GM12878 (cell line): ENCODE results near the gene COPB1. TPM values are rescaled to one million over a fixed set of nuclear protein-coding genes. Genes with fewer than 3 reads are reported as not detected.

Experiments
- ATAC-seq: fragments of 200-7000 bp; cut with Tn5 transposase; 3 replicates; pipeline ENCODE4 v1.9.1; 2020; ENCODE audit warnings: mild to moderate bottlenecking, moderate library complexity
- BruUV-seq: library from RNA; stranded (reverse); fragments of 400-500 nt; replicated peaks from 2 replicates; lab custom pipeline; 2021; lab: Mats Ljungman, UMichigan
- CTCF ChIA-PET: fragments of 300-600 bp; sonication (Branson Sonifier 250); formaldehyde crosslinking; extraction: SDS; loops from one replicate; lab custom pipeline; 2021; ENCODE audit warnings: inconsistent platforms; lab: Yijun Ruan, JAX
- POLR2A ChIA-PET: fragments of 350-600 bp; formaldehyde crosslinking; extraction: SDS; loops from one replicate; lab custom pipeline; 2021; ENCODE audit warnings: inconsistent platforms; lab: Charles Lee
- RAD21 ChIA-PET: fragments of 300-600 bp; sonication (Branson Sonifier 250); formaldehyde crosslinking; loops from one replicate; lab custom pipeline; 2023; ENCODE audit warnings: antibody characterized with exemption; ENCODE audit not compliant: unreplicated experiment; lab: Charles Lee
- SMC1A ChIA-PET: fragments of 300-600 bp; sonication (Branson Sonifier 250); formaldehyde crosslinking; loops from one replicate; lab custom pipeline; 2023; ENCODE audit not compliant: unreplicated experiment, uncharacterized antibody; lab: Charles Lee
- DNase-seq: peaks from one replicate; pipeline ENCODE4 v3.0.0-alpha.2; 2011; ENCODE audit warnings: low read depth, low spot score
- FAIRE-seq: peaks from 3 replicates; lab custom pipeline; 2011; peaks lifted over from hg19 to GRCh38; lab: Jason Lieb, UNC
- H2AFZ ChIP-seq: 2 replicates; pipeline ENCODE4 v1.6.0; 2011; ENCODE audit warnings: low read depth, low read length, control low read depth; ENCODE audit not compliant: control insufficient read depth
- H3K27ac ChIP-seq: 2 replicates; pipeline ENCODE4 v1.5.1; 2011; ENCODE audit warnings: control low read depth; ENCODE audit not compliant: control insufficient read depth, insufficient read depth
- H3K27me3 ChIP-seq, 2 experiments: replicated peaks in 1 of 2; 2 replicates each; pipeline versions ENCODE4 v1.6.0 to v1.6.1; 2011; ENCODE audit warnings: low read length in 1 of 2; ENCODE audit not compliant: control insufficient read depth in 2 of 2, insufficient read depth in 2 of 2
- H3K36me3 ChIP-seq, 2 experiments: 2 replicates each; pipeline ENCODE4 v1.5.1; 2011; ENCODE audit warnings: low read length in 1 of 2; ENCODE audit not compliant: control insufficient read depth in 2 of 2, insufficient read depth in 2 of 2
- H3K4me1 ChIP-seq: 2 replicates; pipeline ENCODE4 v1.6.1; 2011; ENCODE audit warnings: mild to moderate bottlenecking, low read length, moderate library complexity, mixed read lengths; ENCODE audit not compliant: control insufficient read depth, insufficient read depth
- H3K4me2 ChIP-seq: 2 replicates; pipeline ENCODE4 v1.6.0; 2011; ENCODE audit warnings: control low read depth; ENCODE audit not compliant: control insufficient read depth, insufficient read depth
- H3K4me3 ChIP-seq: fragments of 200-600 bp; sonication (generic); 2 replicates; pipeline ENCODE4 v1.5.1; 2016
- H3K79me2 ChIP-seq: 2 replicates; pipeline ENCODE4 v1.6.0; 2011; ENCODE audit warnings: low read length; ENCODE audit not compliant: control insufficient read depth, insufficient read depth
- H3K9ac ChIP-seq: 2 replicates; pipeline ENCODE4 v1.8.0; 2011; ENCODE audit warnings: low read length, control low read depth, mixed read lengths; ENCODE audit not compliant: control insufficient read depth, insufficient read depth
- H3K9me3 ChIP-seq: replicated peaks from 3 replicates; pipeline ENCODE4 v1.5.1; 2011; ENCODE audit warnings: mild to moderate bottlenecking, low read length; ENCODE audit not compliant: control insufficient read depth, insufficient read depth
- H4K20me1 ChIP-seq: 2 replicates; pipeline ENCODE4 v1.6.0; 2011; ENCODE audit not compliant: control insufficient read depth, insufficient read depth
- CBFB ChIP-seq: IDR thresholded peaks from 2 replicates; pipeline ENCODE4 v1.6.1; 2016; ENCODE audit warnings: antibody characterized with exemption, low read depth
- EZH2 ChIP-seq: IDR thresholded peaks from 2 replicates; pipeline ENCODE4 v1.6.1; 2012; ENCODE audit warnings: low read depth, mild to moderate bottlenecking, control low read depth, inconsistent platforms, low read length, borderline replicate concordance; ENCODE audit not compliant: control insufficient read depth
- FOXK2 ChIP-seq: fragments of 450-650 bp; IDR thresholded peaks from 2 replicates; pipeline ENCODE4 v1.6.1; 2017; ENCODE audit warnings: mild to moderate bottlenecking, moderate library complexity
- FOXM1 ChIP-seq: IDR thresholded peaks from 2 replicates; pipeline ENCODE4 v1.6.1; 2012; ENCODE audit warnings: low read depth, mild to moderate bottlenecking, inconsistent platforms, low read length, moderate library complexity
- GABPA ChIP-seq: IDR thresholded peaks from 2 replicates; pipeline ENCODE4 v1.6.1; 2014; ENCODE audit warnings: antibody characterized with exemption, low read depth, mild to moderate bottlenecking, inconsistent platforms
- IKZF2 ChIP-seq, 2 experiments: fragments of 450-650 bp; IDR thresholded peaks; 2 replicates each; pipeline ENCODE4 v1.6.1; 2017; ENCODE audit warnings: mild to moderate bottlenecking in 2 of 2, moderate library complexity in 2 of 2
- NFYA ChIP-seq: IDR thresholded peaks from 2 replicates; pipeline ENCODE4 v1.6.1; 2011; ENCODE audit warnings: low read depth, mild to moderate bottlenecking, low read length, improper control_type of control experiment, borderline replicate concordance
- PML ChIP-seq: IDR thresholded peaks from 2 replicates; pipeline ENCODE4 v1.6.1; 2012; ENCODE audit warnings: low read length, inconsistent platforms
- POLR2AphosphoS2 ChIP-seq: IDR thresholded peaks from 2 replicates; pipeline ENCODE4 v1.6.1; 2011; ENCODE audit warnings: low read depth, mild to moderate bottlenecking, low read length, improper control_type of control experiment, moderate library complexity
- SMAD1 ChIP-seq: fragments of 450-650 bp; IDR thresholded peaks from 2 replicates; pipeline ENCODE4 v1.6.1; 2018; ENCODE audit warnings: mild to moderate bottlenecking, low read depth; ENCODE audit not compliant: partially characterized antibody
- SMC3 ChIP-seq: IDR thresholded peaks from 2 replicates; pipeline ENCODE4 v1.6.1; 2011; ENCODE audit warnings: low read length, improper control_type of control experiment, borderline replicate concordance
- SRF ChIP-seq, 2 experiments: IDR thresholded peaks; 2 replicates each; pipeline ENCODE4 v1.6.1; 2011; ENCODE audit warnings: low read depth in 2 of 2, low read length in 2 of 2, mild to moderate bottlenecking in 1 of 2, moderate library complexity in 1 of 2
- SUZ12 ChIP-seq: fragments of 200-600 bp; sonication (generic); IDR thresholded peaks from one replicate; pipeline ENCODE4 v1.6.1; 2018; ENCODE audit warnings: antibody characterized with exemption, mild to moderate bottlenecking; ENCODE audit not compliant: unreplicated experiment
- TAF1 ChIP-seq: IDR thresholded peaks from 2 replicates; pipeline ENCODE4 v1.6.1; 2011; ENCODE audit warnings: mild to moderate bottlenecking, low read depth, low read length, borderline replicate concordance
- WRNIP1 ChIP-seq: IDR thresholded peaks from 2 replicates; pipeline ENCODE4 v1.6.1; 2011; ENCODE audit warnings: low read depth, low read length, improper control_type of control experiment, borderline replicate concordance
- WGBS: methylation state at CpG from one replicate; pipeline ENCODE4 v1.1.6; 2016; ENCODE audit warnings: low lambda C conversion rate; ENCODE audit not compliant: insufficient replicate concordance, insufficient coverage; ENCODE audit errors: missing lambda C conversion rate; 5-methylcytosine and 5-hydroxymethylcytosine counted together
- in situ Hi-C: fragments of 300-500 bp; cut with MboI; formaldehyde crosslinking; loops from 9 replicates; pipeline ENCODE4 v1.14.3; 2018; ENCODE audit warnings: mixed read lengths
- intact Hi-C: fragments of 100-400 bp; cut with micrococcal nuclease; formaldehyde crosslinking; loops from one replicate; pipeline ENCODE4 v1.14.2; 2022; ENCODE audit not compliant: unreplicated experiment
- polyA plus RNA-seq, 11 experiments: library from polyadenylated mRNA; depleted of rRNA in 4 of 11; unstranded in 6 of 11; stranded (reverse) in 5 of 11; fragments of >200 nt; fragmentation: Nextera tagmentation in 4 of 11; fragmentation: Illumina TruSeq in 1 of 11; extraction: Ambion mirVana in 4 of 11; extraction: Trizol in 1 of 11; gene quantifications; 1 replicate in 1 of 11; 2 replicates in 10 of 11; pipeline versions ENCODE4 v1.2.1 to v1.2.3, GENCODE V29; 2011 to 2016; ENCODE audit warnings: inconsistent platforms in 2 of 11, missing spikeins in 2 of 11, low read depth in 1 of 11
- total RNA-seq, 4 experiments: library from RNA; depleted of rRNA in 3 of 4; stranded (reverse); fragments of >200 nt in 3 of 4; fragmentation: Illumina TruSeq in 1 of 4; extraction: Trizol in 1 of 4; gene quantifications; 2 replicates each; pipeline versions ENCODE4 v1.2.1 to v1.2.3, GENCODE V29; 2013 to 2021
- TF ChIP-seq, protein P1 (sequence below): IDR thresholded peaks from 2 replicates; pipeline ENCODE4 v1.6.1; 2011; ENCODE audit warnings: borderline replicate concordance, low read depth, mild to moderate bottlenecking, moderate library complexity, low read length; ENCODE audit not compliant: insufficient read depth, poor library complexity, severe bottlenecking
- TF ChIP-seq, protein P2 (sequence below): fragments of 450-650 bp; IDR thresholded peaks from 2 replicates; pipeline ENCODE4 v1.6.1; 2017; ENCODE audit warnings: antibody characterized with exemption, mild to moderate bottlenecking, moderate library complexity

Gene COPB1
- total and polyA plus RNA-seq, 10 of the 15 experiments (the other 5 are each of a cell fraction or from before 2014, with no cell fraction given): 67.0 to 149 (median 109) TPM

DNA sequence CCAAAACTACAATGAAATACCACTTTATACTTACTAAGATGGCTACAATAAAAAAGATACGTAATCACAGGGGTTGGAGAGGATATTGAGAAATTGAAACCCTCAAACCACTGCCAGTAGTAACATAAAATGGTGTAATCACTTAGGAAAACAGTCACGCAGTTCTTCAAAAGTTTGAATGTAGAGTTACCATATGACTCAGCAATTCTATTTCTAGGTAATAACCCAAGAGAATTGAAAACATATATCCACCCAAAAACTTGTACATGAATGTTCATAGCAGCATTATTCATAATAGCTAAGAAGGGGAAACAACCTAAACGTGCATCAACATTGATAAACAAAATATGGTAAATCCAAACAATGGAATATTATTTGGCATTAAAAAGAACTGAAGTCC, 45.0 kb upstream of the COPB1 start (continued):
- TF ChIP-seq, protein P1, sequence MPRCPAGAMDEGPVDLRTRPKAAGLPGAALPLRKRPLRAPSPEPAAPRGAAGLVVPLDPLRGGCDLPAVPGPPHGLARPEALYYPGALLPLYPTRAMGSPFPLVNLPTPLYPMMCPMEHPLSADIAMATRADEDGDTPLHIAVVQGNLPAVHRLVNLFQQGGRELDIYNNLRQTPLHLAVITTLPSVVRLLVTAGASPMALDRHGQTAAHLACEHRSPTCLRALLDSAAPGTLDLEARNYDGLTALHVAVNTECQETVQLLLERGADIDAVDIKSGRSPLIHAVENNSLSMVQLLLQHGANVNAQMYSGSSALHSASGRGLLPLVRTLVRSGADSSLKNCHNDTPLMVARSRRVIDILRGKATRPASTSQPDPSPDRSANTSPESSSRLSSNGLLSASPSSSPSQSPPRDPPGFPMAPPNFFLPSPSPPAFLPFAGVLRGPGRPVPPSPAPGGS: no peak
- no peak for TF ChIP-seq POLR2AphosphoS2
- peak; percentile 52; the same call in 1 of the 2 replicates for TF ChIP-seq FOXM1
- no peak for TF ChIP-seq SMC3
- TF ChIP-seq WRNIP1: no peak
- TF ChIP-seq IKZF2 (IDR thresholded peaks at IDR 0.05): peak; percentile 78 to 89
- no peak for TF ChIP-seq TAF1
- TF ChIP-seq CBFB: 0 out of 2 replicates have a peak, but pooled peaks have one; percentile 25
- TF ChIP-seq GABPA: 0 out of 2 replicates have a peak, but pooled peaks have one; percentile 28
- no peak for TF ChIP-seq SMAD1
- TF ChIP-seq, all 136 proteins: peak for 30

DNA sequence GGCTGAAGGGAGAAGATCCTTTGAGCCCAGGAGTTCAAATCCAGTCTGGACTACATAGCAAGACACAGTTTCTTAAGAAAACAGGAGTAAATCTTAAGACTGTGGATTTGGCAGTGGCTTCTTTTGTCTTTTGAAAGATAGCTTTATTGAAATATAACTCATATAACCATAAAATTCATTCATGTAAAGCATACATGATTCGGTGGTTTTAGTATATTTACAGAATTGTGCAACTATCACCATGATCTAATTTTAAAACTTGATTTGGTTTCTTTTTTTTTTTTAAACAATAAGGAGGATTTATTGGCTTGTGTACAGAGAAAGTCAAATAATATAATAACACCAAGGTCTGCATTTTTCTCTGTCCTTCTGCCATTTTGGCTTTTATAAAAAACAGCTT, 43.6 kb upstream of the COPB1 start:
- intact Hi-C loops (no loop called here), in situ Hi-C loops (loop anchor here (25.0 kb wide), 1 partner anchor 219 kb away; no protein-coding TSS in a partner anchor)
- Histone ChIP-seq H2AFZ (no peak overlapping the region), H3K4me3 (no peak overlapping the region), H3K27ac (no peak overlapping the region), H3K4me2 (no peak overlapping the region), H3K9ac (no peak overlapping the region), H3K9me3 (no peaks in the 10 kb centered on the region), H3K36me3 (no peaks in the 10 kb centered on the region), H3K79me2 (no peaks in the 10 kb centered on the region), H3K4me1 (no peaks in the 10 kb centered on the region), H3K27me3 (no peaks in the 10 kb centered on the region), H4K20me1 (no peaks in the 10 kb centered on the region)
- DNase-seq (no peak), ATAC-seq (no peak), FAIRE-seq (no peak)
- ChIA-PET CTCF (interaction anchor here (4.9 kb wide), 1 partner anchor 365 kb away, joined by 23 read pairs; no protein-coding TSS in a partner anchor), POLR2A (no interaction called here), RAD21 (no interaction called here), SMC1A (interaction anchor here (0.9 to 1.0 kb wide), 2 partner anchors 9 to 365 kb away, joined by 3 read pairs; no protein-coding TSS in a partner anchor)
- WGBS: 91% methylated on average over 1 of the region's 1 CpG
- no TSS peak for BruUV-seq
- no peak for TF ChIP-seq EZH2
- no peak for TF ChIP-seq NFYA
- TF ChIP-seq FOXK2: no peak
- TF ChIP-seq SRF (IDR thresholded peaks at IDR 0.05; ENCODE audit: low read depth in 2 of 2, low read length in 2 of 2): no peak
- TF ChIP-seq, protein P2, sequence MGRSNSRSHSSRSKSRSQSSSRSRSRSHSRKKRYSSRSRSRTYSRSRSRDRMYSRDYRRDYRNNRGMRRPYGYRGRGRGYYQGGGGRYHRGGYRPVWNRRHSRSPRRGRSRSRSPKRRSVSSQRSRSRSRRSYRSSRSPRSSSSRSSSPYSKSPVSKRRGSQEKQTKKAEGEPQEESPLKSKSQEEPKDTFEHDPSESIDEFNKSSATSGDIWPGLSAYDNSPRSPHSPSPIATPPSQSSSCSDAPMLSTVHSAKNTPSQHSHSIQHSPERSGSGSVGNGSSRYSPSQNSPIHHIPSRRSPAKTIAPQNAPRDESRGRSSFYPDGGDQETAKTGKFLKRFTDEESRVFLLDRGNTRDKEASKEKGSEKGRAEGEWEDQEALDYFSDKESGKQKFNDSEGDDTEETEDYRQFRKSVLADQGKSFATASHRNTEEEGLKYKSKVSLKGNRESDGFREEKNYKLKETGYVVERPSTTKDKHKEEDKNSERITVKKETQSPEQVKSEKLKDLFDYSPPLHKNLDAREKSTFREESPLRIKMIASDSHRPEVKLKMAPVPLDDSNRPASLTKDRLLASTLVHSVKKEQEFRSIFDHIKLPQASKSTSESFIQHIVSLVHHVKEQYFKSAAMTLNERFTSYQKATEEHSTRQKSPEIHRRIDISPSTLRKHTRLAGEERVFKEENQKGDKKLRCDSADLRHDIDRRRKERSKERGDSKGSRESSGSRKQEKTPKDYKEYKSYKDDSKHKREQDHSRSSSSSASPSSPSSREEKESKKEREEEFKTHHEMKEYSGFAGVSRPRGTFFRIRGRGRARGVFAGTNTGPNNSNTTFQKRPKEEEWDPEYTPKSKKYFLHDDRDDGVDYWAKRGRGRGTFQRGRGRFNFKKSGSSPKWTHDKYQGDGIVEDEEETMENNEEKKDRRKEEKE: no peak
- no peak for TF ChIP-seq PML
- no peak for TF ChIP-seq SUZ12
